Measurements from ENCODE around the gene RNF31. TPM values are rescaled to one million over a fixed set of nuclear protein-coding genes. Genes with fewer than 3 reads are reported as not detected.

RNF31 gene
- total and polyA plus RNA-seq, 2 of the 13 experiments (the other 11 are each of a cell fraction or from before 2014, with no cell fraction given): 48.2 to 86.8 TPM

DNA sequence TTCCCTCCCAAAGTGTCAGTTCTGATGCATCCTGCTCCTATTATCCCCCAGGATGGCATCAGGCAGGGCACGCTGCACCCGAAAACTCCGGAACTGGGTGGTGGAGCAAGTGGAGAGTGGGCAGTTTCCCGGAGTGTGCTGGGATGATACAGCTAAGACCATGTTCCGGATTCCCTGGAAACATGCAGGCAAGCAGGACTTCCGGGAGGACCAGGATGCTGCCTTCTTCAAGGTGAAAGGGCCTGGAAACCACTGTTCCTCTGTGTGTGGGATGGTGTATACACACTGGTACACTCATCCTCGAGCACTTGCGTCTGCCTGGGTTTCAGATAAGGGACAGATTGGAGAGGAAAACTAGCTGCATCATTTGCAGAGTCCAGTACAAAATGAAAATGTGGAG is 14.8 kb downstream of the RNF31 start:
- POLR2A ChIA-PET: interaction anchor here (0.9 to 11.8 kb wide), 27 partner anchors 11 to 1184 kb away, joined by 3 to 233 read pairs (median 13); partner anchors contain the start of genes CHMP4A, CIDEB, DCAF11 and EMC9
- intact Hi-C loops (cut with micrococcal nuclease; ENCODE audit: unreplicated experiment): no loop called here
- BruUV-seq (replicated peaks): no TSS peak
- Histone ChIP-seq H3K4me1 (ENCODE audit: insufficient read depth, low read length) (peaks cover 28% of the 10 kb centered on the region), H3K36me3 (replicated peaks in 1 of 2; ENCODE audit: control insufficient read depth in 1 of 2, insufficient read depth in 2 of 2, low read length in 2 of 2) (peaks cover 52 to 66% of the 10 kb centered on the region in 2 experiments; a peak in 4 of 5 replicates), H2AFZ (ENCODE audit: low read length) (no peak overlapping the region), H3K27ac (ENCODE audit: extremely low read length, insufficient read depth, low read length) (no peak overlapping the region), H3K9me3 (ENCODE audit: low read length) (no peaks in the 10 kb centered on the region), H3K9ac (ENCODE audit: insufficient read depth, low read depth, low read length) (peak overlapping the region; percentile 76), H3K27me3 (ENCODE audit: control insufficient read depth in 1 of 2, insufficient read depth in 2 of 2, low read length in 2 of 2) (no peaks in the 10 kb centered on the region; a peak in 1 of 5 replicates), H3K4me2 (ENCODE audit: low read depth, low read length) (peak overlapping the region; percentile 98), H3K4me3 (replicated peaks in 1 of 3; ENCODE audit: insufficient read depth in 1 of 3, low read depth in 2 of 3, low read length in 3 of 3) (peak overlapping the region; percentile 1 to 78 (median 50); a peak in 4 of 6 replicates), H4K20me1 (ENCODE audit: insufficient read depth, low read length) (no peaks in the 10 kb centered on the region), H3K79me2 (ENCODE audit: insufficient read depth, low read length) (peaks cover 5% of the 10 kb centered on the region)
- FAIRE-seq (no peak), DNase-seq (ENCODE audit: low spot score) (no peak), ATAC-seq (no peak)
- WGBS (ENCODE audit: low lambda C conversion rate): 97% methylated on average over 8 of the region's 8 CpGs
- in situ Hi-C loops (cut with HindIII; ENCODE audit: extremely low pct_ligation_motif_present, low pct_unique_long_range_greater_than_20kb): loop anchor here (5.0 kb wide), 1 partner anchor 105 kb away; no protein-coding TSS in a partner anchor
- CTCF ChIA-PET (ENCODE audit: low intra/inter-chr PET ratio, low total read pairs): interaction anchor here (2.3 to 2.4 kb wide), 2 partner anchors 54 to 148 kb away, joined by 12 read pairs; no protein-coding TSS in a partner anchor
- TF ChIP-seq NFE2L2 (IDR thresholded peaks at IDR 0.05; ENCODE audit: low read length): no peak
- peak; percentile 23; the same call in 1 of the 2 replicates for TF ChIP-seq SKIL (CRISPR knock-in tag; IDR thresholded peaks at IDR 0.05; ENCODE audit: borderline replicate concordance)
- 0 out of 2 replicates have a peak, but pooled peaks have one; percentile 42 for TF ChIP-seq TRAFD1 (CRISPR knock-in tag; IDR thresholded peaks at IDR 0.05; ENCODE audit: borderline replicate concordance)
- no peak for TF ChIP-seq ZMYM3 (CRISPR knock-in tag; IDR thresholded peaks at IDR 0.05)
- TF ChIP-seq, protein P1, sequence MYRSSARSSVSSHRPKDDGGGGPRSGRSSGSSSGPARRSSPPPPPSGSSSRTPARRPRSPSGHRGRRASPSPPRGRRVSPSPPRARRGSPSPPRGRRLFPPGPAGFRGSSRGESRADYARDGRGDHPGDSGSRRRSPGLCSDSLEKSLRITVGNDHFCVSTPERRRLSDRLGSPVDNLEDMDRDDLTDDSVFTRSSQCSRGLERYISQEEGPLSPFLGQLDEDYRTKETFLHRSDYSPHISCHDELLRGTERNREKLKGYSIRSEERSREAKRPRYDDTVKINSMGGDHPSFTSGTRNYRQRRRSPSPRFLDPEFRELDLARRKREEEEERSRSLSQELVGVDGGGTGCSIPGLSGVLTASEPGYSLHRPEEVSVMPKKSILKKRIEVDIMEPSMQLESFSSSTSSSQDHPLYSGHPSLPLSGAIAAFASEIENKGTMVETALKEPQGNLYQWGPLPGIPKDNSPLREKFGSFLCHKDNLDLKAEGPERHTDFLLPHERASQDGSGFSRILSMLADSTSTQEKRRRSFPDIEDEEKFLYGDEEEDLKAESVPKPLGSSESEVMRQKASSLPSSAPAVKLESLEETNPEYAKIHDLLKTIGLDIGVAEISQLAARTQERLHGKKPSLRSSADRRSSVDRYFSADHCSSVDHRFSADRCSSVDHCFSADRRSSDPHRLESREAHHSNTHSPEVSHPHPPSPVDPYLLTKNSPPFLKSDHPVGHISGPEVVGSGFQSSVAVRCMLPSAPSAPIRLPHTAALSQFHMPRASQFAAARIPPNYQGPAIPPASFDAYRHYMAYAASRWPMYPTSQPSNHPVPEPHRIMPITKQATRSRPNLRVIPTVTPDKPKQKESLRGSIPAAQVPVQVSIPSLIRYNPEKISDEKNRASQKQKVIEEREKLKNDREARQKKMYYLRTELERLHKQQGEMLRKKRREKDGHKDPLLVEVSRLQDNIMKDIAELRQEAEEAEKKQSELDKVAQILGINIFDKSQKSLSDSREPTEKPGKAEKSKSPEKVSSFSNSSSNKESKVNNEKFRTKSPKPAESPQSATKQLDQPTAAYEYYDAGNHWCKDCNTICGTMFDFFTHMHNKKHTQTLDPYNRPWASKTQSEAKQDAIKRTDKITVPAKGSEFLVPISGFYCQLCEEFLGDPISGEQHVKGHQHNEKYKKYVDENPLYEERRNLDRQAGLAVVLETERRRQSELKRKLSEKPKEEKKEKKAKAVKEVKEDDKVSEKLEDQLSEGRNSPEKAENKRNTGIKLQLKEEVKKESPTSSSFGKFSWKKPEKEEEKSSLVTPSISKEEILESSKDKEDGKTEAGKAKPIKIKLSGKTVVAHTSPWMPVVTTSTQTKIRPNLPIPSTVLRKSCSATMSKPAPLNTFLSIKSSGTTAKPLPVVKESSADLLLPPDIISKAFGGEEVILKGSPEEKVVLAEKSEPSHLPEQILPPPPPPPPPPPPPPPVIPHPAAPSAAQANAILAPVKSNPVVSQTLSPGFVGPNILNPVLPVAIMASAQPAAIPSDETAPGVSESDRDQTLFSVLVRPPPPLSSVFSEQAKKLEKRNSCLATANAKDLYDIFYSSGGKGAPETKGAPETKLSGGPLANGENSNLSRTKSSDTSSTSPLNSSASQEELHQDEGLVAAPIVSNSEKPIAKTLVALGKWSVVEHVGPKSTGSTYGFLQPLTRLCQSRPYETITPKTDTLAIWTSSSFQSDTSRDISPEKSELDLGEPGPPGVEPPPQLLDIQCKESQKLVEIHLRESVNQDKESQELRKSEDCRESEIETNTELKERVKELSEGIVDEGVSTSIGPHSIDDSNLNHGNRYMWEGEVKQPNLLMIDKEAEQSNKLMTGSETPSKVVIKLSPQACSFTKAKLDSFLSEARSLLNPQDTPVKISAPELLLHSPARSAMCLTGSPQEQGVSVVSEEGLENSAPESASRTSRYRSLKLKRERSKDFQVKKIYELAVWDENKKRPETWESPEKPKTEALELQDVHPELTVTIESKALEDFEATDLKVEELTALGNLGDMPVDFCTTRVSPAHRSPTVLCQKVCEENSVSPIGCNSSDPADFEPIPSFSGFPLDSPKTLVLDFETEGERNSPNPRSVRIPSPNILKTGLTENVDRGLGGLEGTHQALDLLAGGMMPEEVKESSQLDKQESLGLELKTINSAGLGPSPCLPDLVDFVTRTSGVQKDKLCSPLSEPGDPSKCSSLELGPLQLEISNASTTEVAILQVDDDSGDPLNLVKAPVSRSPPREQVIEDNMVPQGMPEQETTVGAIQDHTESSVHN (CRISPR knock-in tag; IDR thresholded peaks at IDR 0.05): 0 out of 2 replicates have a peak, but pooled peaks have one; percentile 48
- no peak for TF ChIP-seq JUND (CRISPR knock-in tag; IDR thresholded peaks at IDR 0.05)
- no peak for TF ChIP-seq ZNF547 (CRISPR knock-in tag; IDR thresholded peaks at IDR 0.05)
- TF ChIP-seq ZNF234 (CRISPR knock-in tag; conservative IDR thresholded peaks at IDR 0.05): no peak
- TF ChIP-seq ZKSCAN1 (IDR thresholded peaks at IDR 0.05; ENCODE audit: low read length): no peak
- TF ChIP-seq ZNF124 (CRISPR knock-in tag; IDR thresholded peaks at IDR 0.05): no peak
- TF ChIP-seq SCMH1 (CRISPR knock-in tag; IDR thresholded peaks at IDR 0.05; ENCODE audit: borderline replicate concordance): no peak

Measured in HepG2 (cell line).